ENCODE measurements around the gene TIGD1.

DNA sequence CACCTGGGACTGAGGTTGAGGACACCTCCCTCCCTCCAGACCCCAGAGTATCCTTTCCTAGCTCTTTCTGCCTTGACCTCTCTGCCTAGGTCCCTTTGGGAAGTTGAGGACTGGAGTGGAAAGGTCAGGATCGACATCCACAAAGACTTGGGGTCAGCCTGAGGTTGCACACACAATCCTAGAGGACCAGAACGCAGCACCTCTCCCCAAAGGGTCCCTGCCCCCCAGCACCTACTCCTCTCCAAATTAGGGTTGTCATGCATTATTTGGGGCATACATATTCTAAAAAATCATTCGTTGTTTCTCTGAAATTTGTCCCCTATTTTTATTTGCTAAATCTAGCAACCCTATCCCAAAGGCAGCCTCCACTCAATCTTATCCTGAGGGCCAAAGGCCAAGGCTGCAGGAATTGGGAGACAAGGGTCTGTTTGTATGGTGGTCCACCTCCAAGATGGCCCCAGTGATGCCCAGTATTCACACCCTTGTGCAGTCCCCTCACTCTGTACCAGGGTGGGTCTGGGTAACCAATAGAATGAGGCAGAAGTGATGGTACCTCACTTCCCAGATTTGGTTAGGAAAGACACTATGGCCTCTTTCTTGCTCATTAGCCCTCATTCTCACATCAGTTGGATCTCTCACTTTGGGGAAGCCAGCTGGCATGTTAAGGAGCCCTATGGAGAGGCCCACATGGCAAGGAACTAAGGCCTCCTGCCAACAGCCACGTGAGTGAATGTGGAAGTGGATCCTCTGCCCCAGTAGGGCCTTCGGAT lies 14.4 kb downstream of the TIGD1 start:
- TF ChIP-seq, protein P1, sequence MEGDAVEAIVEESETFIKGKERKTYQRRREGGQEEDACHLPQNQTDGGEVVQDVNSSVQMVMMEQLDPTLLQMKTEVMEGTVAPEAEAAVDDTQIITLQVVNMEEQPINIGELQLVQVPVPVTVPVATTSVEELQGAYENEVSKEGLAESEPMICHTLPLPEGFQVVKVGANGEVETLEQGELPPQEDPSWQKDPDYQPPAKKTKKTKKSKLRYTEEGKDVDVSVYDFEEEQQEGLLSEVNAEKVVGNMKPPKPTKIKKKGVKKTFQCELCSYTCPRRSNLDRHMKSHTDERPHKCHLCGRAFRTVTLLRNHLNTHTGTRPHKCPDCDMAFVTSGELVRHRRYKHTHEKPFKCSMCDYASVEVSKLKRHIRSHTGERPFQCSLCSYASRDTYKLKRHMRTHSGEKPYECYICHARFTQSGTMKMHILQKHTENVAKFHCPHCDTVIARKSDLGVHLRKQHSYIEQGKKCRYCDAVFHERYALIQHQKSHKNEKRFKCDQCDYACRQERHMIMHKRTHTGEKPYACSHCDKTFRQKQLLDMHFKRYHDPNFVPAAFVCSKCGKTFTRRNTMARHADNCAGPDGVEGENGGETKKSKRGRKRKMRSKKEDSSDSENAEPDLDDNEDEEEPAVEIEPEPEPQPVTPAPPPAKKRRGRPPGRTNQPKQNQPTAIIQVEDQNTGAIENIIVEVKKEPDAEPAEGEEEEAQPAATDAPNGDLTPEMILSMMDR (IDR thresholded peaks at IDR 0.05): no peak
- TF ChIP-seq, protein P2, sequence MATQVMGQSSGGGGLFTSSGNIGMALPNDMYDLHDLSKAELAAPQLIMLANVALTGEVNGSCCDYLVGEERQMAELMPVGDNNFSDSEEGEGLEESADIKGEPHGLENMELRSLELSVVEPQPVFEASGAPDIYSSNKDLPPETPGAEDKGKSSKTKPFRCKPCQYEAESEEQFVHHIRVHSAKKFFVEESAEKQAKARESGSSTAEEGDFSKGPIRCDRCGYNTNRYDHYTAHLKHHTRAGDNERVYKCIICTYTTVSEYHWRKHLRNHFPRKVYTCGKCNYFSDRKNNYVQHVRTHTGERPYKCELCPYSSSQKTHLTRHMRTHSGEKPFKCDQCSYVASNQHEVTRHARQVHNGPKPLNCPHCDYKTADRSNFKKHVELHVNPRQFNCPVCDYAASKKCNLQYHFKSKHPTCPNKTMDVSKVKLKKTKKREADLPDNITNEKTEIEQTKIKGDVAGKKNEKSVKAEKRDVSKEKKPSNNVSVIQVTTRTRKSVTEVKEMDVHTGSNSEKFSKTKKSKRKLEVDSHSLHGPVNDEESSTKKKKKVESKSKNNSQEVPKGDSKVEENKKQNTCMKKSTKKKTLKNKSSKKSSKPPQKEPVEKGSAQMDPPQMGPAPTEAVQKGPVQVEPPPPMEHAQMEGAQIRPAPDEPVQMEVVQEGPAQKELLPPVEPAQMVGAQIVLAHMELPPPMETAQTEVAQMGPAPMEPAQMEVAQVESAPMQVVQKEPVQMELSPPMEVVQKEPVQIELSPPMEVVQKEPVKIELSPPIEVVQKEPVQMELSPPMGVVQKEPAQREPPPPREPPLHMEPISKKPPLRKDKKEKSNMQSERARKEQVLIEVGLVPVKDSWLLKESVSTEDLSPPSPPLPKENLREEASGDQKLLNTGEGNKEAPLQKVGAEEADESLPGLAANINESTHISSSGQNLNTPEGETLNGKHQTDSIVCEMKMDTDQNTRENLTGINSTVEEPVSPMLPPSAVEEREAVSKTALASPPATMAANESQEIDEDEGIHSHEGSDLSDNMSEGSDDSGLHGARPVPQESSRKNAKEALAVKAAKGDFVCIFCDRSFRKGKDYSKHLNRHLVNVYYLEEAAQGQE (IDR thresholded peaks at IDR 0.05; ENCODE audit: insufficient read depth in 1 of 2, low read depth in 2 of 2, low read length in 1 of 2): no peak
- TF ChIP-seq POLR2AphosphoS5 (IDR thresholded peaks at IDR 0.05; ENCODE audit: low read depth, low read length): no peak
- TF ChIP-seq TCF7L2 (IDR thresholded peaks at IDR 0.05; ENCODE audit: low read depth, low read length): no peak
- TF ChIP-seq SIN3A (IDR thresholded peaks at IDR 0.05; ENCODE audit: borderline replicate concordance, insufficient read depth, low read depth, low read length): no peak
